Bone marrow (tissue), 2 donors: ENCODE measurements around the gene DPH2.

ENCODE experiments used
- DNase-seq, 2 donors: peaks; one replicate each; lab custom pipeline; 2025; lab: John Stamatoyannopoulos, UW

Gene DPH2

GRCh38 chr1:43983253-43983899 lies 13.6 kb downstream of the DPH2 start:
- no peak for DNase-seq

GRCh38 chr1:43984855-43985254 lies 15.0 kb downstream of the DPH2 start:
- DNase-seq, result no peak

- DNase-seq, result no peak
Observed at GRCh38 chr1:43985984-43986595, 16.3 kb downstream of the DPH2 start.

- no peak for DNase-seq
Observed at GRCh38 chr1:43986712-43987111, 16.9 kb downstream of the DPH2 start.

- no peak for DNase-seq
Observed at GRCh38 chr1:43987159-43987902, 17.5 kb downstream of the DPH2 start.

GRCh38 chr1:43990271-43991199 lies 20.7 kb downstream of the DPH2 start:
- DNase-seq, result no peak

- no peak for DNase-seq
Observed at GRCh38 chr1:43991200-43991475, 21.3 kb downstream of the DPH2 start.

GRCh38 chr1:43991476-43992231 lies 21.8 kb downstream of the DPH2 start, which contains the start of gene CCDC24:
Gene CCDC24, plus strand, starts transcription at chr1:43991599. Its CDS starts 280 bp downstream, at chr1:43991879.
- DNase-seq, result peak; percentile 35 to 69

GRCh38 chr1:43992232-43992995 lies 22.6 kb downstream of the DPH2 start:
- DNase-seq, result no peak

GRCh38 chr1:43993206-43993914 lies 23.6 kb downstream of the DPH2 start:
- DNase-seq, result no peak

GRCh38 chr1:43994071-43994470 lies 24.3 kb downstream of the DPH2 start:
- DNase-seq, result no peak

GRCh38 chr1:43994794-43995790 lies 25.3 kb downstream of the DPH2 start:
- DNase-seq, result peak in 1 of 2 donors; percentile 14

GRCh38 chr1:43995984-43996732 lies 26.3 kb downstream of the DPH2 start:
- no peak for DNase-seq

- DNase-seq, result no peak
Observed at GRCh38 chr1:43996733-43997115, 26.9 kb downstream of the DPH2 start.

- DNase-seq, result no peak
Observed at GRCh38 chr1:43997295-43997999, 27.6 kb downstream of the DPH2 start.

- DNase-seq, result no peak
Observed at GRCh38 chr1:43998000-43998378, 28.2 kb downstream of the DPH2 start.

- no peak for DNase-seq
Observed at GRCh38 chr1:43999455-43999854, 29.6 kb downstream of the DPH2 start.
